GM12891 (cell line): ENCODE data around the gene MLX.

Source experiments
- POLR2A ChIP-seq: IDR thresholded peaks from 2 replicates; pipeline ENCODE4 v1.6.1; 2011; ENCODE audit warnings: low read depth, low read length, control low read depth
- POLR2AphosphoS5 ChIP-seq: IDR thresholded peaks from 2 replicates; pipeline ENCODE4 v1.6.1; 2011; ENCODE audit warnings: low read depth, low read length, control low read depth
- TAF1 ChIP-seq: IDR thresholded peaks from 2 replicates; pipeline ENCODE4 v1.6.1; 2011; ENCODE audit warnings: low read depth, low read length, control low read depth

DNA sequence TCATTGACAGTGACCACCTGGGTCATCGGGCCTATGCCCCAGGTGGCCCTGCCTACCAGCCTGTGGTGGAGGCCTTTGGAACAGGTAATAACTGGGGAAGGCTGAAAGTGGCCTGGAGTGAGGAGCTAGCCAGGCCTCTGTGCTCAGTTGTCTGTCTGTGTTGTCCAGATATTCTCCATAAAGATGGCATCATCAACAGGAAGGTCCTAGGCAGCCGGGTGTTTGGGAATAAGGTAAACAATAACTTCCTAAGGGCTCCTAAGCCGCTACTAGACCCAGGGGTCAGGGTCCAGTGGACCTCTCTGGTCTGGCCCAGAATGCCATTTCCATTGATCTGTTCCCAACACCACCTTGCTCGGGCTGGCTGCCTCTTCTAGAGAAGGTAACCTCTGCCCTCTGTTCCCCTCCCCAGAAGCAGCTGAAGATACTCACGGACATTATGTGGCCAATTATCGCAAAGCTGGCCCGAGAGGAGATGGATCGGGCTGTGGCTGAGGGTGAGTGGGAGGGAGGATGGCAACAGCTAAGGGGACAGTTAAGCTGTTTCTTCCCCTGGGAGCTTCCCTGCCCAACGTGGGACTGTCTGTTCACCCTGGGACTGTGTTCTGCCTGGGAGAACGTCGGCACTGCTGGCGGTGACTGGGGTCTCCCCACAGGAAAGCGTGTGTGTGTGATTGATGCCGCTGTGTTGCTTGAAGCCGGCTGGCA lies 1.9 kb upstream of the MLX start:
- TF ChIP-seq POLR2A: no peak
- no peak for TF ChIP-seq POLR2AphosphoS5
- TF ChIP-seq TAF1: no peak
